B cell (primary cell): Measurements from ENCODE around the gene OR10G8. TPM values are rescaled to one million over a fixed set of nuclear protein-coding genes. Genes with fewer than 3 reads are reported as not detected.

Experiments used
- ATAC-seq: fragments of 200-7000 bp; cut with Tn5 transposase; one replicate; pipeline ENCODE4 v1.10.0; 2021; ENCODE audit warnings: low read depth, mild to moderate bottlenecking, moderate number of reproducible peaks, moderate library complexity
- CTCF ChIA-PET: fragments of 350-600 bp; sonication (Branson Sonifier 250); formaldehyde crosslinking; loops from one replicate; lab custom pipeline; 2021; ENCODE audit warnings: antibody characterized with exemption, inconsistent platforms; lab: Charles Lee
- POLR2A ChIA-PET: fragments of 350-600 bp; sonication (Branson Sonifier 250); formaldehyde crosslinking; loops from one replicate; lab custom pipeline; 2021; ENCODE audit warnings: antibody characterized with exemption; lab: Charles Lee
- DNase-seq: peaks from one replicate; pipeline ENCODE4 v3.0.0; 2013
- H2AFZ ChIP-seq: 2 replicates; pipeline ENCODE4 v1.6.1; 2012; ENCODE audit warnings: mild to moderate bottlenecking, low read depth, low read length; ENCODE audit not compliant: insufficient read depth, poor library complexity, severe bottlenecking
- H3K27ac ChIP-seq, 2 donors: 1 replicate in 1 of 2; 2 replicates in 1 of 2; pipeline ENCODE4 v1.5.1; 2012 to 2013; ENCODE audit warnings: low read length in 2 of 2, mild to moderate bottlenecking in 2 of 2, moderate library complexity in 1 of 2
- H3K27me3 ChIP-seq, 4 experiments: fragments of 200-600 bp in 1 of 4; sonication (generic) in 1 of 4; replicated peaks in 1 of 4; 1 replicate in 2 of 4; 2 replicates in 2 of 4; pipeline versions ENCODE4 v1.6.1 to v1.7.0; 2013 to 2016; ENCODE audit warnings: low read length in 3 of 4, mild to moderate bottlenecking in 2 of 4, mixed read lengths in 1 of 4, moderate library complexity in 1 of 4; ENCODE audit not compliant: insufficient read depth in 4 of 4, control insufficient read depth in 3 of 4; ENCODE audit errors: control extremely low read depth in 1 of 4
- H3K36me3 ChIP-seq, 2 experiments: replicated peaks in 1 of 2; 1 replicate in 1 of 2; 2 replicates in 1 of 2; pipeline versions ENCODE4 v1.6.1 to v1.7.1; 2013; ENCODE audit warnings: low read length in 1 of 2; ENCODE audit not compliant: insufficient read depth in 2 of 2, control insufficient read depth in 1 of 2; ENCODE audit errors: control extremely low read depth in 1 of 2, extremely low read depth in 1 of 2
- H3K4me1 ChIP-seq, 2 donors: fragments of 200-600 bp in 1 of 2; sonication (generic) in 1 of 2; 1 replicate in 1 of 2; 2 replicates in 1 of 2; pipeline versions ENCODE4 v1.5.1 to v1.6.1; 2013 to 2017; ENCODE audit warnings: low read length in 2 of 2; ENCODE audit not compliant: control insufficient read depth in 2 of 2, insufficient read depth in 2 of 2
- H3K4me2 ChIP-seq: replicated peaks from 2 replicates; pipeline ENCODE3; 2012; ENCODE audit warnings: mild to moderate bottlenecking, low read depth, low read length; ENCODE audit not compliant: poor library complexity, severe bottlenecking
- H3K4me3 ChIP-seq, 5 experiments: fragments of 200-600 bp in 1 of 5; sonication (generic) in 1 of 5; 1 replicate in 3 of 5; 2 replicates in 2 of 5; pipeline versions ENCODE4 v1.5.1 to v1.7.0; 2011 to 2016; ENCODE audit warnings: low read length in 4 of 5, mild to moderate bottlenecking in 4 of 5, low read depth in 2 of 5, control low read depth in 1 of 5, moderate library complexity in 1 of 5; ENCODE audit not compliant: insufficient read depth in 1 of 5; ENCODE audit errors: control extremely low read depth in 1 of 5, extremely low read depth in 1 of 5
- H3K79me2 ChIP-seq: fragments of 200-600 bp; sonication (generic); one replicate; pipeline ENCODE4 v1.6.0; 2016; ENCODE audit warnings: low read length; ENCODE audit not compliant: control insufficient read depth, insufficient read depth
- H3K9ac ChIP-seq: fragments of 200-600 bp; sonication (generic); 2 replicates; pipeline ENCODE4 v1.6.1; 2017; ENCODE audit warnings: mild to moderate bottlenecking, low read length, moderate library complexity
- H3K9me3 ChIP-seq, 3 donors: one replicate each; pipeline versions ENCODE4 v1.6.1 to v1.7.1; 2013; ENCODE audit warnings: low read length in 2 of 3; ENCODE audit not compliant: control insufficient read depth in 2 of 3, insufficient read depth in 1 of 3; ENCODE audit errors: control extremely low read depth in 1 of 3
- H4K20me1 ChIP-seq: 2 replicates; pipeline ENCODE4 v1.6.0; 2012; ENCODE audit warnings: mild to moderate bottlenecking, low read length; ENCODE audit not compliant: insufficient read depth, control insufficient read depth, poor library complexity, severe bottlenecking
- H3K27ac Mint-ChIP-seq: one replicate; pipeline ENCODE4 v1.8.0; 2021; ENCODE audit warnings: mixed read lengths
- H3K27me3 Mint-ChIP-seq: one replicate; pipeline ENCODE4 v1.8.0; 2021; ENCODE audit warnings: mixed read lengths
- H3K4me1 Mint-ChIP-seq: one replicate; pipeline ENCODE4 v1.8.0; 2021; ENCODE audit warnings: mixed read lengths
- H3K4me3 Mint-ChIP-seq: one replicate; pipeline ENCODE4 v1.8.0; 2021; ENCODE audit warnings: mixed read lengths
- H3K9me3 Mint-ChIP-seq: one replicate; pipeline ENCODE4 v1.8.0; 2022; ENCODE audit warnings: mixed read lengths; ENCODE audit not compliant: insufficient read depth
- EZH2 ChIP-seq: IDR thresholded peaks from 2 replicates; pipeline ENCODE4 v1.6.1; 2012; ENCODE audit warnings: borderline replicate concordance, low read depth, mild to moderate bottlenecking, moderate library complexity, low read length; ENCODE audit not compliant: insufficient read depth, poor library complexity, severe bottlenecking
- WGBS: methylation state at CpG from one replicate; pipeline ENCODE4 v1.1.5; 2013; ENCODE audit warnings: missing lambda C conversion rate; ENCODE audit not compliant: insufficient coverage; 5-methylcytosine and 5-hydroxymethylcytosine counted together
- intact Hi-C: fragments of 100-400 bp; cut with micrococcal nuclease; formaldehyde crosslinking; loops from one replicate; pipeline ENCODE4 v1.10.0; 2022
- polyA plus RNA-seq: library from polyadenylated mRNA; depleted of rRNA; stranded (reverse); fragments of >200 nt; gene quantifications from 2 replicates; pipeline ENCODE4 v1.2.3, GENCODE V29; 2012
- total RNA-seq, 2 donors: library from RNA; stranded (reverse); fragments of 120-200 nt in 1 of 2; gene quantifications; 1 replicate in 1 of 2; 2 replicates in 1 of 2; pipeline versions ENCODE4 v1.2.3 to v1.2.4, GENCODE V29; 2013 to 2022
- TF ChIP-seq, protein P1 (sequence below): fragments of 200-600 bp; IDR thresholded peaks from one replicate; pipeline ENCODE4 v1.8.0; 2022; ENCODE audit warnings: antibody characterized with exemption, mild to moderate bottlenecking

Gene OR10G8
- total and polyA plus RNA-seq, 2 donors (not counting 1 experiment from before 2014, with no cell fraction given) = not detected

DNA sequence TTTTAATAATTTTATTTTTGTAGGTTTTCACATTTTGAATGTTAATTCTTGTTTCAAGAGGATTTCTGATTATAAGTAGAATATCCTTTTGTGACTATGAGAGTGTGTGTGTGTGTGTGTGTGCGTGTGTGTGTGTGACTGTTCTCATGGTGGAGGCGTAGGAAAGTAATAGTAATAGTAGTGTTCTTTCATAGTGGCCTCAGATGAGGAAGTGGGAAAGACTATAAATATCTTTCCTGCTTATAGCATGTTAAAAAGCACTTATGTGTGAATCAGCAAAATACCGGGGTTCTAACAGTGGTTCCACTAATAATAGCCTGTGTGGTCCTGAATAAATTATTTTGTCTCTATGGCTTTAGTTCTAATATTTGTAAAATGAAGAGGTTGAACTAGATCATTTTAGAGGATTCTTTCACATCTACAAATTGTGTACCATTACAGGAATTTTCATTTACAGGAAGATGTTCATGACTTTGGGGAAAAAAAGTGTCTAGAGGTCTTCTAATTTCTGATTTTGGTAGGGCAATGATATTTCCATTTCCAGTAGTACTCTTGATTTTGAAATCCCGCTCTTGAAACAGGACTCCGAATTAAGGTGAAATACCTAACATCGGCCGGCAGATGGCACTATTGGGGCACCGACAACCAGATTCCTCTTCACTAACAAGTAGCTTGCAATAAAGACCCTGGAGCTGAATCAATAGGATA lies 44.5 kb downstream of the OR10G8 start:
- intact Hi-C loops = loop anchor here (1.0 to 5.0 kb wide), 2 partner anchors 126 to 259 kb away; no protein-coding TSS in a partner anchor
- CTCF ChIA-PET = interaction anchor here (0.7 to 4.7 kb wide), 21 partner anchors 9 to 574 kb away, joined by 3 to 95 read pairs (median 4); partner anchors contain the start of genes TBRG1 and VWA5A
- H3K4me2 ChIP-seq = peak overlapping the region; percentile 44

More for the DNA sequence above, 44.5 kb downstream of the OR10G8 start:
- Mint-ChIP-seq H3K4me3 (peak overlapping the region; percentile 30), H3K4me1 (peaks cover 19% of the 10 kb centered on the region), H3K27ac (no peak overlapping the region), H3K27me3 (peaks cover 45% of the 10 kb centered on the region), H3K9me3 (no peaks in the 10 kb centered on the region)
- Histone ChIP-seq H3K4me1 (peaks cover 27 to 33% of the 10 kb centered on the region in 2 donors), H3K36me3 (no peaks in the 10 kb centered on the region), H4K20me1 (no peaks in the 10 kb centered on the region), H2AFZ (no peak overlapping the region), H3K27ac (no peak overlapping the region), H3K9me3 (peaks cover 0 to 9% (median 0%) of the 10 kb centered on the region in 3 donors), H3K27me3 (peaks cover 0 to 17% (median 7%) of the 10 kb centered on the region in 4 experiments), H3K4me3 (peak overlapping the region in 1 of 5 experiments; percentile 23), H3K79me2 (no peaks in the 10 kb centered on the region), H3K9ac (no peak overlapping the region)
- TF ChIP-seq, protein P1, sequence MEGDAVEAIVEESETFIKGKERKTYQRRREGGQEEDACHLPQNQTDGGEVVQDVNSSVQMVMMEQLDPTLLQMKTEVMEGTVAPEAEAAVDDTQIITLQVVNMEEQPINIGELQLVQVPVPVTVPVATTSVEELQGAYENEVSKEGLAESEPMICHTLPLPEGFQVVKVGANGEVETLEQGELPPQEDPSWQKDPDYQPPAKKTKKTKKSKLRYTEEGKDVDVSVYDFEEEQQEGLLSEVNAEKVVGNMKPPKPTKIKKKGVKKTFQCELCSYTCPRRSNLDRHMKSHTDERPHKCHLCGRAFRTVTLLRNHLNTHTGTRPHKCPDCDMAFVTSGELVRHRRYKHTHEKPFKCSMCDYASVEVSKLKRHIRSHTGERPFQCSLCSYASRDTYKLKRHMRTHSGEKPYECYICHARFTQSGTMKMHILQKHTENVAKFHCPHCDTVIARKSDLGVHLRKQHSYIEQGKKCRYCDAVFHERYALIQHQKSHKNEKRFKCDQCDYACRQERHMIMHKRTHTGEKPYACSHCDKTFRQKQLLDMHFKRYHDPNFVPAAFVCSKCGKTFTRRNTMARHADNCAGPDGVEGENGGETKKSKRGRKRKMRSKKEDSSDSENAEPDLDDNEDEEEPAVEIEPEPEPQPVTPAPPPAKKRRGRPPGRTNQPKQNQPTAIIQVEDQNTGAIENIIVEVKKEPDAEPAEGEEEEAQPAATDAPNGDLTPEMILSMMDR = peak; percentile 91
- TF ChIP-seq EZH2 = no peak
- ATAC-seq = peak; percentile 62
- WGBS = 0% methylated on average over 3 of the region's 8 CpGs
- POLR2A ChIA-PET = no interaction called here
- DNase-seq = peak; percentile 82
